Subcutaneous adipose tissue (tissue), 4 donors: Measurements from ENCODE around the gene PSMA6. TPM values are rescaled to one million over a fixed set of nuclear protein-coding genes. Genes with fewer than 3 reads are reported as not detected.

Source experiments
- CTCF ChIP-seq: fragments of 450-650 bp; IDR thresholded peaks from one replicate; pipeline ENCODE4 v1.5.1; 2016; ENCODE audit warnings: low read depth, mild to moderate bottlenecking, control low read depth, antibody characterized with exemption, moderate library complexity
- total RNA-seq, 4 donors: library from RNA; depleted of rRNA; stranded (reverse); fragments of >200 nt; gene quantifications; one replicate each; pipeline ENCODE4 v1.1.0, GENCODE V29; 2016

The PSMA6 gene
- total RNA-seq, 4 donors from 2014 or later, result 158 to 210 (median 166) TPM

GRCh38 chr14:35262436-35262835 lies 29.7 kb upstream of the PSMA6 start:
- no peak for TF ChIP-seq CTCF

GRCh38 chr14:35268946-35269345 lies 23.2 kb upstream of the PSMA6 start:
- TF ChIP-seq CTCF, result no peak

GRCh38 chr14:35274805-35275204 lies 17.4 kb upstream of the PSMA6 start:
- TF ChIP-seq CTCF, result no peak

- TF ChIP-seq CTCF, result no peak
These were observed 15.0 kb upstream of the PSMA6 start for GRCh38 chr14:35277179-35277578.

- TF ChIP-seq CTCF, result no peak
These were observed 12.8 kb upstream of the PSMA6 start for GRCh38 chr14:35279369-35279768.

GRCh38 chr14:35281341-35281740 lies 10.8 kb upstream of the PSMA6 start:
- no peak for TF ChIP-seq CTCF

- TF ChIP-seq CTCF, result no peak
These were observed 7.7 kb upstream of the PSMA6 start for GRCh38 chr14:35284506-35284905.
